ENCODE measurements around the gene CA10.

Gene CA10

GRCh38 chr17:51629232-51629631 lies 529.3 kb downstream of the CA10 start:
- DNase-seq: no peak

- no peak for DNase-seq
Observed at GRCh38 chr17:51627779-51628178, 530.7 kb downstream of the CA10 start.

- DNase-seq: no peak
Observed at GRCh38 chr17:51618476-51618875, 540.0 kb downstream of the CA10 start.

- no peak for DNase-seq
Observed at GRCh38 chr17:51617986-51618385, 540.5 kb downstream of the CA10 start.

- DNase-seq: no peak
Observed at GRCh38 chr17:51613255-51613654, 545.3 kb downstream of the CA10 start.

GRCh38 chr17:51612692-51613091 lies 545.8 kb downstream of the CA10 start:
- DNase-seq: no peak

- no peak for DNase-seq
Observed at GRCh38 chr17:51611585-51611984, 546.9 kb downstream of the CA10 start.

GRCh38 chr17:51610834-51611233 lies 547.7 kb downstream of the CA10 start:
- DNase-seq: no peak

- no peak for DNase-seq
Observed at GRCh38 chr17:51610155-51610554, 548.4 kb downstream of the CA10 start.

GRCh38 chr17:51608251-51608933 lies 550.1 kb downstream of the CA10 start:
- no peak for DNase-seq

- DNase-seq: no peak
Observed at GRCh38 chr17:51607512-51607911, 551.0 kb downstream of the CA10 start.

- DNase-seq: no peak
Observed at GRCh38 chr17:51604299-51605020, 554.1 kb downstream of the CA10 start.

- DNase-seq: no peak
Observed at GRCh38 chr17:51601622-51602261, 556.8 kb downstream of the CA10 start.

- no peak for DNase-seq
Observed at GRCh38 chr17:51598824-51599223, 559.7 kb downstream of the CA10 start.

- no peak for DNase-seq
Observed at GRCh38 chr17:51597345-51597744, 561.2 kb downstream of the CA10 start.

- no peak for DNase-seq
Observed at GRCh38 chr17:51595826-51596398, 562.6 kb downstream of the CA10 start.

- no peak for DNase-seq
Observed at GRCh38 chr17:51590071-51590656, 568.4 kb downstream of the CA10 start.

- no peak for DNase-seq
Observed at GRCh38 chr17:51588063-51588462, 570.5 kb downstream of the CA10 start.

GRCh38 chr17:51587516-51587915 lies 571.0 kb downstream of the CA10 start:
- DNase-seq: no peak

GRCh38 chr17:51585514-51586104 lies 572.9 kb downstream of the CA10 start:
- DNase-seq: no peak

- no peak for DNase-seq
Observed at GRCh38 chr17:51580869-51581268, 577.6 kb downstream of the CA10 start.
